ENCODE data around the gene GLRA3. TPM values are rescaled to one million over a fixed set of nuclear protein-coding genes. Genes with fewer than 3 reads are reported as not detected.

Gene GLRA3
- total and polyA plus RNA-seq, 2 experiments from 2014 or later, result not detected

DNA sequence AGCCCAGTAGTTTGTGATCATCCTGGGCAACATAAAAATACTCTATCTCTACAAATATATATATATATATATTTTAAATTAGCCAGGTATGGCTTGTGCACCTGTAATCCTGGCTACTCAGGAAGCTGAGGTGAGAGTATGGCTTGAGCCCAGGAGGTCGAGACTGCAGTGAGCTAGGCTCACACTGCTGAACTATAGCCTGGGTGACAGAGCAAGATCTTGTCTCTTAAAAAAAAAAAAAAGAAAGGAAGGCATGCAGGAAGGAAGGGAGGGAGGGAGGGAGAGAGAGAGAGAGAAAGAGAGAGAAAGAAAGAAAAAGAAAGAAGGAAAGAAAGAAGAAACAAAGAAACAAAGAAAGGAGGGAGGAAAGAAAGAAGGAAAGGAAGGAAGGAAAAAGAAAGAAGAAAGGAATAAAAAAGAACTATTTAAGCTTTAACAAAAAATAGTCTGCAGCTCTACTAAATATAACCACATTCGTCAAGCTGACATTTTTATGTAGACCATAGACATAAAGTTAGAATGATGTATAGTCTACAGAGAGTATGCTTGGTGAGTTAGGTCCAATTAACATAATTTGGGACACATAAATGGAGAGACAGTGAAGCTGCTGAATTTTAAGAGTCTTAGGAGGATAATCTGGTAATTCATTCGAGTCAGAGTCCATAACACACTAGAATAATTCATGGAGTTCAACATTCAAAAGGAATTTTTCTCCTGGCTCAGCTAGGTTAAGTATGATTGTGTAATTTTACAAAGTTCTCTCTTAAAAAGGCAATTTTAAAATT, 111.9 kb downstream of the GLRA3 start:
- Histone ChIP-seq H3F3A (ENCODE audit: insufficient read depth) (no peaks in the 10 kb centered on the region), H3K27me3 (replicated peaks; ENCODE audit: insufficient read depth) (peaks cover 13% of the 10 kb centered on the region; the same call in 1 of the 2 replicates), H3K9me2 (ENCODE audit: insufficient read depth) (no peaks in the 10 kb centered on the region), H3K4me2 (ENCODE audit: unreplicated experiment) (no peak overlapping the region), H2AFZ (no peak overlapping the region), H3K4me3 (no peak overlapping the region), H3K36me3 (ENCODE audit: low read depth) (no peaks in the 10 kb centered on the region), H3K9me3 (ENCODE audit: low read depth) (no peaks in the 10 kb centered on the region), H3K4me1 (ENCODE audit: insufficient read depth) (no peaks in the 10 kb centered on the region), H3K79me2 (ENCODE audit: insufficient read depth) (no peaks in the 10 kb centered on the region), H3K9ac (no peak overlapping the region), H3K27ac (no peak overlapping the region), H4K20me1 (ENCODE audit: insufficient read depth) (no peaks in the 10 kb centered on the region)
- TF ChIP-seq EZH2phosphoT487 (IDR thresholded peaks at IDR 0.05; ENCODE audit: insufficient read depth, low read depth) (no peak), EZH2 (IDR thresholded peaks at IDR 0.05; ENCODE audit: insufficient read depth, poor library complexity, severe bottlenecking) (no peak)
- WGBS, 2 experiments (ENCODE audit: low coverage in 1 of 2, low lambda C conversion rate in 2 of 2, missing lambda C conversion rate in 2 of 2), result 29 to 33% methylated on average over 3 of the region's 3 CpGs
- in situ Hi-C loops (cut with MboI), result loop anchor here (10.0 kb wide), 1 partner anchor 332 kb away; no protein-coding TSS in a partner anchor
- no peak for DNase-seq

DNA sequence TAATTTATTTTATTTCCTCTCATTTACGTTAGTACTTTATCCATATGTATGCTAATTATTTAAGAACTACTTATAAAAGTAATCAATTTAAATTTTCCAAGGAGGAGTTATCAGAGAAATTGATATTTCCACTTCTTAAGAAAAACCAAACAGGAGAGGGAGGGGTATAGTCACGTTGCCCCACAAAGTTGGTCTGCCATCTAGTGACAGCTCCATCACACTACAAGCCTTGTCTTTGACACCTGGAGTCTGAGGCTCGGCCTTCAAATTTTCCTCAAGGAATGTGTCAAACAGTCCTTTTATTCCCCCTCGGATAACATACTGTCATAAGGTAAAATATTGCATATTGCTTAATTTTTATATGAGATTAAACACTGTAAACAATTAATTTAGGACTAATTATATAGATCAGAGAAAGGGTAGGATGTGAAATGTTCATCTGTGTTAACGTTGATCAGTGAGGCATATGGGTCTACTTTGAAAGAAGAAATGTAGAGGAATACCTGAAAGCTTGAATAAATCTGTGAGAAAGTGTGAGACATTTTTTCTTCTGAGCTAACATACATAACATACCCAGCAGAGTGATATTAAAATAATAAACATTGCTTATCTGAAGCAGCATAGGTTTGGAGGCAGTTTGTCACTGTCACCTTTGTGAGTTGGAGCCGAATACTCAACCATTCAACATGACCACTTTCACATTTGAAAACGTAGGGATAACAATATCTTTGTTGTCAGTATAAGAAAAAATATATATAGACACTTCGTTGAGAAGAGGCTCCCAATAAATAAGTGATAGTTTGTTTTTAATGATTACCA, 114.4 kb downstream of the GLRA3 start:
- Histone ChIP-seq H4K20me1 (ENCODE audit: insufficient read depth) (no peaks in the 10 kb centered on the region), H2AFZ (no peak overlapping the region), H3K9me2 (ENCODE audit: insufficient read depth) (no peaks in the 10 kb centered on the region), H3K4me1 (ENCODE audit: insufficient read depth) (no peaks in the 10 kb centered on the region), H3K36me3 (ENCODE audit: low read depth) (no peaks in the 10 kb centered on the region), H3K27me3 (replicated peaks; ENCODE audit: insufficient read depth) (0 out of 2 replicates have a peak, but pooled peaks cover 2% of the 10 kb centered on the region), H3K4me3 (no peak overlapping the region), H3F3A (ENCODE audit: insufficient read depth) (no peaks in the 10 kb centered on the region), H3K4me2 (ENCODE audit: unreplicated experiment) (no peak overlapping the region), H3K79me2 (ENCODE audit: insufficient read depth) (no peaks in the 10 kb centered on the region), H3K9ac (no peak overlapping the region), H3K27ac (no peak overlapping the region), H3K9me3 (ENCODE audit: low read depth) (no peaks in the 10 kb centered on the region)
- in situ Hi-C loops (cut with MboI), result loop anchor here (10.0 kb wide), 1 partner anchor 330 kb away; no protein-coding TSS in a partner anchor
- 38 to 40% methylated on average over 8 of the region's 8 CpGs for WGBS, 2 experiments (ENCODE audit: low coverage in 1 of 2, low lambda C conversion rate in 2 of 2, missing lambda C conversion rate in 2 of 2)
- TF ChIP-seq EZH2 (IDR thresholded peaks at IDR 0.05; ENCODE audit: insufficient read depth, poor library complexity, severe bottlenecking) (no peak), EZH2phosphoT487 (IDR thresholded peaks at IDR 0.05; ENCODE audit: insufficient read depth, low read depth) (no peak)
- DNase-seq, result peak; percentile 63

DNA sequence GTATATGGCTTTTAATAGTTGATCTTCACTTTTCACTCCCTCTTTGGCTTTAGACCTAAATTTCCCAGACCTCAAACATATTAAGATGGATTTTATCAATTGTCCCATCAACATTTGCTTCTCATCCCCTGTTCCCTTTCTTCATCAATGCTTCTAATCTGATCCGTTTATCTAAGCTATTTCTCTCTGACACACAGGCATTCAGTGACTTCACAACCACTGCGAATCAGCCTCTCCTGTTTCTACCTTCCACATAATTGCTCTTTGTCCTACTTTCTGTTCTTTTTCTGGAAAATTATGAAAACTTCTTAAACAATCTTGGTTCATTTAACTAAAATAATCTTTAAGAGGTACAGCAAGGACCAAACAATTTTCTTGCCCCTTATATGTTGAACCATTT, 115.2 kb downstream of the GLRA3 start:
- no peak for TF ChIP-seq EZH2phosphoT487 (IDR thresholded peaks at IDR 0.05; ENCODE audit: insufficient read depth, low read depth)
- TF ChIP-seq EZH2 (IDR thresholded peaks at IDR 0.05; ENCODE audit: insufficient read depth, poor library complexity, severe bottlenecking), result no peak
- Histone ChIP-seq H3K27me3 (replicated peaks; ENCODE audit: insufficient read depth) (no peaks in the 10 kb centered on the region), H3K4me2 (ENCODE audit: unreplicated experiment) (no peak overlapping the region), H3K9me2 (ENCODE audit: insufficient read depth) (no peaks in the 10 kb centered on the region), H3K4me3 (no peak overlapping the region), H3F3A (ENCODE audit: insufficient read depth) (no peaks in the 10 kb centered on the region), H4K20me1 (ENCODE audit: insufficient read depth) (no peaks in the 10 kb centered on the region), H3K9me3 (ENCODE audit: low read depth) (no peaks in the 10 kb centered on the region), H3K79me2 (ENCODE audit: insufficient read depth) (no peaks in the 10 kb centered on the region), H3K36me3 (ENCODE audit: low read depth) (no peaks in the 10 kb centered on the region), H3K9ac (no peak overlapping the region), H3K27ac (no peak overlapping the region), H2AFZ (0 out of 2 replicates have a peak overlapping the region, but pooled peaks have one; percentile 26), H3K4me1 (ENCODE audit: insufficient read depth) (no peaks in the 10 kb centered on the region)
- 50 to 55% methylated on average over 2 of the region's 2 CpGs for WGBS, 2 experiments (ENCODE audit: low coverage in 1 of 2, low lambda C conversion rate in 2 of 2, missing lambda C conversion rate in 2 of 2)
- peak; percentile 13 for DNase-seq
- in situ Hi-C loops (cut with MboI), result loop anchor here (10.0 kb wide), 1 partner anchor 329 kb away; no protein-coding TSS in a partner anchor

DNA sequence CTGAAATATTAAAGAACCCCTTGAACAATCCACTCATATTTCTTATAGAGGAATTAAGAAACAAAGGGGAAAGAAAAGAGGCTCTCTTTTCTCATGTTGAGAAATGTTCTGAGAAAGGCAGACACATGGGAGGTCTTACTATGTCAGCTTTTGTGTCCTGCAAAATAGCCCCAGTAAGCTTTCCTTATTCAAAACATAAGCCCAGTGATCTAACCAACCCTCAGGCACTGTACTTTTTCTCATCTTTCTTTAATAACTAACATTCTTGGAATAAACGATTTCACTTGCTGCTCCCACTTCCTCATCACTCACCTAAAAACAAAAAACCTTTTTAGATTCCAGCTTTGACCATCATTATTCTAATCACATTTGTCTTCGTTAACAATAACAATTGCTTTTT, 115.9 kb downstream of the GLRA3 start:
- no peak overlapping the region for H3K27ac ChIP-seq
- H3K9me3 ChIP-seq (ENCODE audit: low read depth), result no peaks in the 10 kb centered on the region
- no peaks in the 10 kb centered on the region for H3K4me1 ChIP-seq (ENCODE audit: insufficient read depth)
- H3K4me3 ChIP-seq, result no peak overlapping the region
- WGBS, 2 experiments (ENCODE audit: low coverage in 1 of 2, low lambda C conversion rate in 2 of 2, missing lambda C conversion rate in 2 of 2), result 48 to 55% methylated on average over 2 of the region's 2 CpGs
- DNase-seq, result no peak
- no peak for TF ChIP-seq EZH2phosphoT487 (IDR thresholded peaks at IDR 0.05; ENCODE audit: insufficient read depth, low read depth)
- TF ChIP-seq EZH2 (IDR thresholded peaks at IDR 0.05; ENCODE audit: insufficient read depth, poor library complexity, severe bottlenecking), result no peak
- H3K36me3 ChIP-seq (ENCODE audit: low read depth), result no peaks in the 10 kb centered on the region
- H2AFZ ChIP-seq, result peak overlapping the region; percentile 26; the same call in 1 of the 2 replicates
- no peaks in the 10 kb centered on the region for H3K27me3 ChIP-seq (replicated peaks; ENCODE audit: insufficient read depth)
- H4K20me1 ChIP-seq (ENCODE audit: insufficient read depth), result no peaks in the 10 kb centered on the region
- in situ Hi-C loops (cut with MboI), result loop anchor here (10.0 kb wide), 1 partner anchor 328 kb away; no protein-coding TSS in a partner anchor
- no peak overlapping the region for H3K9ac ChIP-seq
- H3K4me2 ChIP-seq (ENCODE audit: unreplicated experiment), result no peak overlapping the region
- H3F3A ChIP-seq (ENCODE audit: insufficient read depth), result no peaks in the 10 kb centered on the region
- no peaks in the 10 kb centered on the region for H3K9me2 ChIP-seq (ENCODE audit: insufficient read depth)
- H3K79me2 ChIP-seq (ENCODE audit: insufficient read depth), result no peaks in the 10 kb centered on the region

All from GM23248 (cell line).